GM12892 (cell line): ENCODE data around the gene LAIR2.

Experiments used
- POLR2A ChIP-seq: IDR thresholded peaks from 2 replicates; pipeline ENCODE4 v1.6.1; 2011; ENCODE audit warnings: low read depth, low read length, control low read depth
- TAF1 ChIP-seq: IDR thresholded peaks from 2 replicates; pipeline ENCODE4 v1.6.1; 2011; ENCODE audit warnings: low read depth, mild to moderate bottlenecking, control low read depth, low read length, borderline replicate concordance

- TF ChIP-seq POLR2A = no peak
- no peak for TF ChIP-seq TAF1
Observed at GRCh38 chr19:54554896-54555295, 52.3 kb downstream of the LAIR2 start.
